Measurements from ENCODE around the gene SERINC5.
"Not testable (repeated sequence)": the region's sequence is repeated elsewhere in the genome, so short reads cannot be mapped to it uniquely, and the experiment has no call there.

SERINC5 gene

GRCh38 chr5:80193401-80193800 is 62.4 kb downstream of the SERINC5 start:
- DNase-seq = no peak

GRCh38 chr5:80192507-80193241 is 63.2 kb downstream of the SERINC5 start:
- DNase-seq = no peak

- peak; percentile 14 to 33 for DNase-seq
Observed at GRCh38 chr5:80191991-80192398, 63.9 kb downstream of the SERINC5 start.

- no peak for DNase-seq
Observed at GRCh38 chr5:80191397-80191796, 64.5 kb downstream of the SERINC5 start.

- DNase-seq = no peak
Observed at GRCh38 chr5:80190960-80191359, 64.9 kb downstream of the SERINC5 start.

- no peak for DNase-seq
Observed at GRCh38 chr5:80189701-80190100, 66.1 kb downstream of the SERINC5 start.

- DNase-seq = no peak
Observed at GRCh38 chr5:80189201-80189600, 66.6 kb downstream of the SERINC5 start.

- DNase-seq = no peak
Observed at GRCh38 chr5:80187421-80188090, 68.3 kb downstream of the SERINC5 start.

GRCh38 chr5:80185535-80185934 is 70.3 kb downstream of the SERINC5 start:
- DNase-seq = not testable (repeated sequence)

- no peak for DNase-seq
Observed at GRCh38 chr5:80185095-80185494, 70.8 kb downstream of the SERINC5 start.

- no peak for DNase-seq
Observed at GRCh38 chr5:80184235-80185023, 71.4 kb downstream of the SERINC5 start.

- DNase-seq = not testable (repeated sequence)
Observed at GRCh38 chr5:80183728-80184234, 72.1 kb downstream of the SERINC5 start.

GRCh38 chr5:80182809-80183580 is 72.9 kb downstream of the SERINC5 start:
- no peak for DNase-seq

- no peak for DNase-seq
Observed at GRCh38 chr5:80181618-80182211, 74.1 kb downstream of the SERINC5 start.

GRCh38 chr5:80177236-80177635 is 78.6 kb downstream of the SERINC5 start:
- DNase-seq = no peak

GRCh38 chr5:80175337-80175736 is 80.5 kb downstream of the SERINC5 start:
- no peak for DNase-seq

GRCh38 chr5:80174790-80175189 is 81.1 kb downstream of the SERINC5 start:
- DNase-seq = no peak

- DNase-seq = no peak
Observed at GRCh38 chr5:80172067-80172695, 83.7 kb downstream of the SERINC5 start.

GRCh38 chr5:80170117-80170535 is 85.7 kb downstream of the SERINC5 start:
- DNase-seq = no peak

GRCh38 chr5:80168388-80169028 is 87.3 kb downstream of the SERINC5 start:
- DNase-seq = no peak

GRCh38 chr5:80165452-80165851 is 90.4 kb downstream of the SERINC5 start:
- no peak for DNase-seq
